HCT116 (cell line): ENCODE data around the gene RRAGB. TPM values are rescaled to one million over a fixed set of nuclear protein-coding genes. Genes with fewer than 3 reads are reported as not detected.

Source experiments
- ATAC-seq: fragments of 200-7000 bp; cut with Tn5 transposase; 2 replicates; pipeline ENCODE4 v1.9.1; 2020; ENCODE audit warnings: mild to moderate bottlenecking, moderate library complexity
- BruUV-seq: library from RNA; stranded (reverse); fragments of 400-500 nt; replicated peaks from 2 replicates; lab custom pipeline; 2021; lab: Mats Ljungman, UMichigan
- CTCF ChIA-PET: fragments of 300-600 bp; sonication (Branson Sonifier 250); formaldehyde crosslinking; loops from one replicate; lab custom pipeline; 2021; ENCODE audit warnings: antibody characterized with exemption; lab: Charles Lee
- POLR2A ChIA-PET: fragments of 300-600, 350-600 bp; sonication (Branson Sonifier 250); formaldehyde crosslinking; loops from one replicate; lab custom pipeline; 2021; ENCODE audit warnings: antibody characterized with exemption; lab: Charles Lee
- RAD21 ChIA-PET, 2 experiments: fragments of 300-600 bp; sonication (Branson Sonifier 250); formaldehyde crosslinking; loops; one replicate each; lab custom pipeline; 2023; ENCODE audit warnings: low total read pairs in 2 of 2; ENCODE audit not compliant: uncharacterized antibody in 2 of 2, unreplicated experiment in 2 of 2, low non-redundant PET in 1 of 2; lab: Charles Lee
- DNase-seq: peaks from one replicate; pipeline ENCODE4 v3.0.0-alpha.2; 2010; ENCODE audit warnings: low read depth, low spot score
- H2AFZ ChIP-seq: fragments of 200-600 bp; shearing (Covaris generic), sonication (generic); 2 replicates; pipeline ENCODE4 v1.6.1; 2017; ENCODE audit warnings: low read depth, mixed run types, mixed read lengths, antibody characterized with exemption, low read length; ENCODE audit not compliant: poor library complexity, severe bottlenecking
- H3K27ac ChIP-seq: 2 replicates; pipeline ENCODE4 v1.5.1; 2012; ENCODE audit warnings: low read depth, low read length
- H3K27me3 ChIP-seq: fragments of 200-600 bp; sonication (generic); 2 replicates; pipeline ENCODE4 v1.6.1; 2016; ENCODE audit warnings: mixed run types, low read length, mixed read lengths; ENCODE audit not compliant: insufficient read depth
- H3K36me3 ChIP-seq, 2 experiments: fragments of 200-500 bp in 1 of 2; fragments of 200-600 bp in 1 of 2; sonication (Bioruptor generic) in 1 of 2; sonication (generic) in 1 of 2; 2 replicates each; pipeline versions ENCODE4 v1.5.1 to v1.6.1; 2014 to 2016; ENCODE audit warnings: low read length in 2 of 2, inconsistent platforms in 1 of 2, mixed read lengths in 1 of 2, mixed run types in 1 of 2; ENCODE audit not compliant: insufficient read depth in 2 of 2, control insufficient read depth in 1 of 2
- H3K4me1 ChIP-seq, 2 experiments: fragments of 200-600 bp in 1 of 2; sonication (generic) in 1 of 2; 2 replicates each; pipeline versions ENCODE4 v1.5.1 to v1.6.1; 2012 to 2017; ENCODE audit warnings: low read length in 2 of 2, inconsistent platforms in 1 of 2, mild to moderate bottlenecking in 1 of 2, mixed read lengths in 1 of 2, mixed run types in 1 of 2, moderate library complexity in 1 of 2; ENCODE audit not compliant: insufficient read depth in 2 of 2, control insufficient read depth in 1 of 2
- H3K4me2 ChIP-seq: fragments of 200-600 bp; sonication (generic); 2 replicates; pipeline ENCODE4 v1.6.1; 2017; ENCODE audit warnings: mixed run types, low read length, mixed read lengths
- H3K4me3 ChIP-seq, 2 experiments: fragments of 200-600 bp in 1 of 2; sonication (generic) in 1 of 2; replicated peaks in 1 of 2; 2 replicates each; pipeline ENCODE4 v1.5.1; 2011 to 2016; ENCODE audit warnings: low read length in 2 of 2, control low read depth in 1 of 2, low read depth in 1 of 2, mild to moderate bottlenecking in 1 of 2, mixed read lengths in 1 of 2, mixed run types in 1 of 2
- H3K79me2 ChIP-seq: fragments of 200-600 bp; sonication (generic); 2 replicates; pipeline ENCODE4 v1.6.1; 2017; ENCODE audit warnings: mild to moderate bottlenecking, mixed run types, low read length, moderate library complexity, mixed read lengths; ENCODE audit not compliant: insufficient read depth
- H3K9ac ChIP-seq: fragments of 200-600 bp; sonication (generic); 2 replicates; pipeline ENCODE4 v1.6.1; 2016; ENCODE audit warnings: low read length, mixed read lengths
- H3K9me2 ChIP-seq: fragments of 200-600 bp; sonication (generic), shearing (Covaris generic); 2 replicates; pipeline ENCODE4 v1.6.1; 2017; ENCODE audit warnings: mixed run types, mild to moderate bottlenecking, moderate library complexity; ENCODE audit not compliant: insufficient read depth
- H3K9me3 ChIP-seq, 2 experiments: fragments of 200-500 bp in 1 of 2; fragments of 200-600 bp in 1 of 2; sonication (Bioruptor generic) in 1 of 2; sonication (generic) in 1 of 2; 2 replicates each; pipeline ENCODE4 v1.6.1; 2014 to 2017; ENCODE audit warnings: low read length in 2 of 2, mixed read lengths in 2 of 2, inconsistent platforms in 1 of 2, low read depth in 1 of 2, mild to moderate bottlenecking in 1 of 2, mixed run types in 1 of 2, moderate library complexity in 1 of 2; ENCODE audit not compliant: control insufficient read depth in 1 of 2, insufficient read depth in 1 of 2
- H4K20me1 ChIP-seq: fragments of 200-600 bp; sonication (generic), shearing (Covaris generic); 2 replicates; pipeline ENCODE4 v1.6.1; 2017; ENCODE audit warnings: mixed run types, mild to moderate bottlenecking, moderate library complexity; ENCODE audit not compliant: insufficient read depth
- EZH2 ChIP-seq: fragments of 200-600 bp; sonication (generic); IDR thresholded peaks from 2 replicates; pipeline ENCODE4 v1.6.1; 2017; ENCODE audit warnings: antibody characterized with exemption, mixed run types
- RAD21 ChIP-seq: IDR thresholded peaks from 2 replicates; pipeline ENCODE4 v1.6.1; 2012; ENCODE audit warnings: low read depth, mild to moderate bottlenecking
- intact Hi-C: fragments of 100-400 bp; cut with micrococcal nuclease; formaldehyde crosslinking; loops from 2 replicates; pipeline ENCODE4 v1.10.0; 2022
- total RNA-seq: library from RNA; stranded (reverse); gene quantifications from one replicate; pipeline ENCODE4 v1.2.1, GENCODE V29; 2021; ENCODE audit not compliant: unreplicated experiment
- TF ChIP-seq, protein P1 (sequence below), 3 experiments: fragments of 200-600 bp in 1 of 3; sonication (generic) in 1 of 3; IDR thresholded peaks in 2 of 3; conservative IDR thresholded peaks in 1 of 3; 2 replicates each; pipeline ENCODE4 v1.5.1; 2012 to 2017; ENCODE audit warnings: low read depth in 2 of 3, low read length in 2 of 3, antibody characterized with exemption in 1 of 3, borderline replicate concordance in 1 of 3, control low read depth in 1 of 3, mild to moderate bottlenecking in 1 of 3, mixed read lengths in 1 of 3, mixed run types in 1 of 3, moderate library complexity in 1 of 3; ENCODE audit not compliant: insufficient read depth in 1 of 3

RRAGB gene
- total RNA-seq, 1 experiment from 2014 or later = 9.2 TPM

DNA sequence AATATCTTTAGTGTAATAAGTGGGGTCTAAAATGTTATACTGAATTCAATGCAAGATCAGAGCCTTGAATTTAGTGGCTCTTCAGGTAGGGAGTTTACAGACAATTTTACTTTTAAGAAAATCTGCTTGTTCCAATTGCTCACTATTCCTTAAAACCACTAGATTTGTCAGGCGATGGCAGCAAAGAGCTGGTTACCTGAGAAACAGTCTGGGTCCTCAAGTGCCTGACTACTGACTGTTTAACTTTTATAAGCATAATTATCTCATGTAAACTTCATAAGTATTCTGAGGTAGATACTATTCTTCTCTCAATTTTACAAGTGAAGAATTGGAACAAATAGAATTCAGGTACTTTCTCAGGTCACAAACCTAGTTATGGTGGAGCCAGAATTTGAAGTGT lies 84.3 kb downstream of the RRAGB start:
- Histone ChIP-seq H2AFZ (no peak overlapping the region), H3K9ac (no peak overlapping the region), H3K9me2 (no peaks in the 10 kb centered on the region), H3K4me3 (no peak overlapping the region), H3K36me3 (no peaks in the 10 kb centered on the region), H3K4me1 (no peaks in the 10 kb centered on the region), H3K27ac (no peak overlapping the region), H3K27me3 (no peaks in the 10 kb centered on the region), H4K20me1 (no peaks in the 10 kb centered on the region), H3K79me2 (no peaks in the 10 kb centered on the region), H3K9me3 (no peaks in the 10 kb centered on the region), H3K4me2 (no peak overlapping the region)
- intact Hi-C loops = loop anchor here (2.0 kb wide), 1 partner anchor 449 kb away; no protein-coding TSS in a partner anchor
- TF ChIP-seq RAD21 (peak; percentile 46), EZH2 (no peak)
- TF ChIP-seq, protein P1, sequence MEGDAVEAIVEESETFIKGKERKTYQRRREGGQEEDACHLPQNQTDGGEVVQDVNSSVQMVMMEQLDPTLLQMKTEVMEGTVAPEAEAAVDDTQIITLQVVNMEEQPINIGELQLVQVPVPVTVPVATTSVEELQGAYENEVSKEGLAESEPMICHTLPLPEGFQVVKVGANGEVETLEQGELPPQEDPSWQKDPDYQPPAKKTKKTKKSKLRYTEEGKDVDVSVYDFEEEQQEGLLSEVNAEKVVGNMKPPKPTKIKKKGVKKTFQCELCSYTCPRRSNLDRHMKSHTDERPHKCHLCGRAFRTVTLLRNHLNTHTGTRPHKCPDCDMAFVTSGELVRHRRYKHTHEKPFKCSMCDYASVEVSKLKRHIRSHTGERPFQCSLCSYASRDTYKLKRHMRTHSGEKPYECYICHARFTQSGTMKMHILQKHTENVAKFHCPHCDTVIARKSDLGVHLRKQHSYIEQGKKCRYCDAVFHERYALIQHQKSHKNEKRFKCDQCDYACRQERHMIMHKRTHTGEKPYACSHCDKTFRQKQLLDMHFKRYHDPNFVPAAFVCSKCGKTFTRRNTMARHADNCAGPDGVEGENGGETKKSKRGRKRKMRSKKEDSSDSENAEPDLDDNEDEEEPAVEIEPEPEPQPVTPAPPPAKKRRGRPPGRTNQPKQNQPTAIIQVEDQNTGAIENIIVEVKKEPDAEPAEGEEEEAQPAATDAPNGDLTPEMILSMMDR (IDR thresholded peaks at IDR 0.05 in 2 of 3, conservative IDR thresholded peaks at IDR 0.05 in 1 of 3; ENCODE audit: borderline replicate concordance in 1 of 3, insufficient read depth in 1 of 3, low read depth in 2 of 3, low read length in 2 of 3) = 0 out of 6 replicates have a peak, but pooled peaks of 2 of the 3 experiments have one; percentile 9 to 11
- DNase-seq (no peak), ATAC-seq (no peak)
- no TSS peak for BruUV-seq
- CTCF ChIA-PET = no interaction called here
- RAD21 ChIA-PET = no interaction called here
- POLR2A ChIA-PET = no interaction called here

Other genes starting within 250 kb of the RRAGB start
- gene USP51, start 227.9 kb upstream of the RRAGB start, total RNA-seq = not detected
- not detected for gene FOXR2, start 94.3 kb upstream of the RRAGB start, total RNA-seq